Measurements from ENCODE around the gene MAGI1.

MAGI1 gene

GRCh38 chr3:65701516-65701915 lies 337.2 kb downstream of the MAGI1 start:
- no peak for DNase-seq

DNA sequence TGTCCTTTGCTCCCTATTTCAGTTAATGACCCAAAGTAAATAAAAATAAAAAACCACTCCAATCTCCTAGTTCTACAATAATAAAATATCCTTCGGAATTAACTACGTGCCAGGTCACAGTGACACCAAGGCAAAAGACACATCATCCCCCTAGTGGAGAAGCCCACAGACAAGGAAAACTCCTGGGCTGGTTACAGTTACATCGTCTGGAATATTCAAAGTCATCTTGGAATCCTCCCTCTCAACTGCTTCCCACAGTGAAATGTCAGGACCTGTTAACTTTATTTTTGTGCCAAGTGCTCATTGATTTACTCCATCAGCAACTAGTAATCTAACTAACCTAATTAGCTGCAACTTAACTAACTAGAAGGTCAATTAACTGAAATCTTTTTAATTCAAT lies 349.3 kb downstream of the MAGI1 start:
- no peak for DNase-seq

GRCh38 chr3:65687741-65688140 lies 351.0 kb downstream of the MAGI1 start:
- DNase-seq, result no peak

DNA sequence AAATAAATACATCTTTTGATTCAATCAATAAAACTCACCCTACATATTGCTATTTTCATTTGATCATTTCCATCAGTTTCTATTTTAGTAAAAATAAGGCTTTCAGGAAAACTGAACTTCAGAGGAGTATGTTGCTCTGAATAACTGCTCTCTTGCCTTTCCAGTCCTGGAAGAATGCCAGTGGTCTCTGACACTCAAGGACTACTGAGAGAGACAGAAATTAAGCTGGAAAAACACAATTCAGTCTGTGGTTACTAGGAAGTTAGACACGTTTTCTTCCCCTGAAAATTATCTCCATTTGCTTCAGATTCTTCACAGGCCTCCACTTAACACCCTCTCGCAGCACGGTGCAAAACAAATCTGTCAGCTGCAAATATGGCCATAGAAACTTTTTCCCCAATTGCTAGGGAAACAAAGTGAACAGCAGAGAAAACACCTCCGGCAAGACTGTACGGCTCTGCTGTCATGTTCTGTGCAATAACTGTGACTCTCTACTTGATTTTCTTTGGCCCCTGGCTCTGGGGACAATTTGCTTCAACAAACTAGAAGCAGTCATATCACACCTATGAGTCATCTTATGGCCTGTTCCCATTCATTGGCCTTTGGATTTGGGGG lies 353.0 kb downstream of the MAGI1 start:
- peak; percentile 57 for DNase-seq

- DNase-seq, result no peak
Observed at GRCh38 chr3:65678516-65678915, 360.2 kb downstream of the MAGI1 start.

DNA sequence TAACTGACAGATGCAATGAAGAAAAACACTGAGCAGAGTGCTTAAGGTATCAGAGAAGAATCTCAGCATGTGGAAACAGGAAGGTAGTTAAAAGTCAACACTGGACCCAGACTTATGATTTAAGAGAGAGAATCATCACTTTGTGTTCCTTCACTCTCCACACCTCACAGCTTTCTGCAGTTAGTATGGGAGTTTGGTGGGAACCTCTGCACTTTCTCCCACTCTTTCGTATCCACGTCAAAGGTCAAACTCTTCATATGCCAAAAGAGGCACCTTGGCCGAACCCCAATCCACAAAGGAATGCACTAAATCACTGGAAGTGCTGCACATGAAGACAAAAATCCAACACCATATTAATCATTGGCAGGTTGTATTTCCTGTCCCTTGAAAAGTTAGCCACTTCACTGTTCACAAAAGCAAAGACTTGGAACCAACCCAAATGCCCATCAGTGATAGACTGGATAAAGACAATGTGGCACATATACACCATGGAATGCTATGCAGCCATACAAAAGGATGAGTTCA lies 361.2 kb downstream of the MAGI1 start:
- DNase-seq, result no peak

DNA sequence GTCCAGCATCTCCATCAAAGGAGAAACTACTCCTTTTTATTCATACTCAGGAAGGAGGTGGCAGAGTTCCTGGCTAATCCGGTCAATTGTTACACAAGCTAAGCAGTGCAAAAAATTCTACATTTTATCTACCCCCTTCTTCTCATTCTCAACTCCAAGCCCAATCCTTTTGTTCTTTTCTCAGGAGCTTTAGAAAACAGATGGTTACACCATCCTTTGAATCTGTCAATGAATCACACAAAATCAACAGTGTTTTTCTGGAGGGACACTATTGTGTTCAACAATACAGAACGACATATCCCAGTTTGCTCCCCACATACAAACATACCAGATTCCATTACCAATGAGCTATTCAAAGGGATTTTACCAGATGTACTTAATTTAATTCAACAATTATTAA lies 362.1 kb downstream of the MAGI1 start:
- DNase-seq, result no peak

GRCh38 chr3:65675011-65675410 lies 363.7 kb downstream of the MAGI1 start:
- no peak for DNase-seq

GRCh38 chr3:65674226-65674625 lies 364.5 kb downstream of the MAGI1 start:
- DNase-seq, result peak; percentile 40

DNA sequence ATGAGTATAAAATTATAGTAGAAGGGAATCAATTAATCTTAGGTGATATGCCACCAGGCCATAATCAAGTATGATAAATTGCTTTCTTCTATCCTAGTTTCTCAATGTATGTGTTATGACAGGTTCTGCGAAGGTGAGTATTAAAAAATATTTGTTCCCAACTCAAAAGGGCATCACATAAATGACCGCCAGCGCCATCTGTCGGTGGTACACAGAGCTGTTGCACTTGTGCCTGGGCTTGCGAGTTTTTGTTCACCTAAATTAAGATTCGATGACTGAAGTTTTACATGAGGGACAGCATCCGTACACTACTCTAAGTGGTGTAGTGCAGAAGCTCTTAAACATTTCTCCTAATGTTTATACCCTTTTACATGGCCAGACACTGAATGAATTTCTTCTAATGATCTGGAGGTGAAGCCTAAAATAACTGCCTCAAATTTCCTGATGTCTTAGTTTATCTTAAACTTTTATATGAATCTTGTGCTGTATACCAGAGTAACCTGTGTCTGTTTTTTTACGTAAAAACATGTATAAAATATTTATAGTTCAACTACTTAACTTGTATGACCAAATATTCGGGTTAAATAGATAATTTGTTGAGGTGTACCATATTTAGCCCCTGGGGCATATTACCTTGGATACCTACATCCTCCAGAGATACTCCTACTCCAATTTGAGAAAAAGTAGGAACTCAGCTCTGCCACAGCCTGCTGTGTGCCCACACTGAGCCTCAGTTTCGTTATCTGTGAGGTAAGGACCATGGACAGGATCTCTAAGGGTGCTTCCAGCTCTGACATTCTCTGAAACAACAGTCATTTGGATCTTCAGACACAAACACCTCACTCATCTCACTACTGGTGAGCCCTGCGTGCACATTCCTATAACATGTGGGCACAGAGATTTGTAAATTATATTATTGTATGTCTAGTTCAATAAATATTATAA lies 365.6 kb downstream of the MAGI1 start:
- DNase-seq, result peak; percentile 31

- no peak for DNase-seq
Observed at GRCh38 chr3:65672061-65672460, 366.7 kb downstream of the MAGI1 start.

DNA sequence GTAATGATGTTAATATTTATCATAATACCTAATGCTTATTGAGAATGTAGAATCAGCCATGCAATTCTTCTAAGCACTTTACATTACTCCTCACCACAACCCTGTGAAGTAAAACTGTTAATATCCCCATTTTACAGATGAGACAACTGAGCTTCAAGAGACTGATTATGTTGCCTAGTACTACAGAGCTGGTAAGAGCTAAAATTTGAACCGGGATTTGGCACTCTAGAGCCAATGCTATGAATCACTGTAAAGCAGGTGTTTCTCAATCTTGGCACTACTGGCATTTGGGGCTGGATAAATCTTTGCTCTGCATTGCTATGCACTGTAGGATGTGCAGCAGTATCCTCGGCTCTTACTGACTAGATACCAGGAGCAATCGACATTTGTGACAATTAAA lies 367.7 kb downstream of the MAGI1 start:
- no peak for DNase-seq

DNA sequence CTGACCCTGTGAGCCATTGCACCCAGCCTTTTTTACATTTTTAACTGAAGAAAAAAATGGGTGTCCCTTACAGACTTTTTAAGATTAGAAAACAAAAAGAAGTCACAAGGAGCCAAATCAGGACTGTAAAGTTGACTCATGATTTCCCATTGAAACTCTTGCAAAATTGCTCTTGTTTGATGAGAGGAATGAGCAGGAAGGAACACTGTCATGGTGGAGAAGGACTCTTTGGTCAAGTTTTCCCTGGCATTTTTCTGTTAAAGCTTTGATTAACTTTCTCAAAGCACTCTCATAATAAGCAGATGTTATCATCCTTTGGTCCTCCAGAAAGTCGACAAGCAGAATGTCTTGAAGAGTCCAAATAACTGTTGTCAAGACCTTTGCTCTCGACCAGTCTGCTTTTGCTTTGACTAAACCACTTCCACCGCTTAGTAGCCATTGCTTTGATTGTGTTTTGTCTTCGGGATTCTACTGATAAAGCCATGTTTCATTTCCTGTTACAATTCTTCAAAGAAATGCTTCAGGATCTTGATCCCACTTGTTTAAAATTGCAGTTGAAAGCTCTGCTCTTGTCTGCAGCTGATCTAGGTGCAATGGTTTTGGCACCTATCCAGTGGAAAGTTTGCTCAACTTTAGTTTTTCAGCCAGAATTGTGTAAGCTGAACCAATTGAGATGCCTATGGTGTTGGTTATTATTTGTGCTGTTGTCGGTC lies 369.4 kb downstream of the MAGI1 start:
- peak; percentile 51 for DNase-seq

DNA sequence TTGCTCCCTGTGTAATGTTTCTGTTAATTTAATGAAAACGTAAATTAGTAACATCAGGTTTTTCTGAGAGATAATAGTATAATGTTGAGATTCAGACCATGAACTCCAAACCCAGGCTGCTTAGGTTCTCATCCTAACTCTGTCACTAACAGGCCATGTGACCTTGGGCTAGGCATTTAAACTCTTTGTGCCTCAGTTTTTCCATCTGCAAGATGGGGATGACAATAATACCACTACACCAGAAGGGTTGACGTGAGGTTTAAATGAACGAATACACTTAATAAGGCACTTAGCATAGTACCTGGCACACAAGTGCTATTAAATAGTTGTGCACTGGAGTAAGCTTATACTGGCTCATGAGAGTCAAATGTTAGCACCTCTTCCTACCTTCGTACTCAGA lies 370.8 kb downstream of the MAGI1 start:
- DNase-seq, result no peak

DNA sequence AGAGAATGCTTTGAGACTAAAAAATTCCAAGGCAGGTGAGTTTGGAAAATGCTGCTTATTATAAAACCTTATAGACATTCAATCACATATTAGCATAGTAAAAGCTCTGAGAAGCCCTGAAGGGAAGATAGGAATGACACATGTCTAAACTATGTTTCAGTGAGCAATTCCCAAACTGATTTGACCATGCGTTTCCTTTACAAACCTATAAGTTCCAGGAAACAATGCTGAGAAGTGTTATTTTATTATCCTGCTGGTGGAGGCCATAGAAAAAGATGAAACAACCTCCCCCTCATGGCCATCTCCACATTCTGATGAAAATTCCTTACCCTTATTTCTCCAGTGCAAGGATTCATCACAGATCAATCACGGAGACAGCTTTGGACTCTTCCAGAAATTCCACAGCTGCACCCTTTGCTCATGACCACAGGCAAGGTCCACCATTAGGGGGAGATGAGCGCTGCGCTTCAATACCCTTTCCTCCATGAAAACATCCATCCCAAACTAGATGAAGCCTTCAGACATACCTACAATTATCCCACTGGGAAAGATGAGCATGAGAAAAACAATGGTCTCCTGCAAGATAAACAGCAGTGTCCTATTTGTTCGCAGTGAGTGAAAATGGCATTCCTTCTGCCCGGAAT lies 372.1 kb downstream of the MAGI1 start:
- DNase-seq, result peak; percentile 74

- DNase-seq, result peak; percentile 12
Observed at GRCh38 chr3:65665915-65666314, 372.8 kb downstream of the MAGI1 start.

DNA sequence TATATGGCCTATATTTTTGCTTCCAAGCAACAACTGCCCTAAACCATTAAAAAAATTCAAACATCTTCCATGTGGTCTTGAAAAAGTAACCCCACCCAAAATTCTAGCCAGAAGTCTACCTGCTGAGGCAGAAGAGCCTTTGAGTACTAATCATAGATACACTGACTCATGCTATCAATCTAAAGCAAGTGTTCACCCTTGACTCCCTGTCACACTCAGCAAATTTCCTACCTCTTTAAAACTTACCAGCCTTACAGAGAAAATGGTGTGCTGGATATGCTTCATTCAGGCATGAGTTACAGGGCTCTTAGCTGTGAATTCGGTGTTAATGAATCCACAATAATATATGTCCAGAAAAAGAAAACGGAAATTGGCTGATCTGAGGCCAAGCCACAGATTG lies 373.8 kb downstream of the MAGI1 start:
- no peak for DNase-seq

DNA sequence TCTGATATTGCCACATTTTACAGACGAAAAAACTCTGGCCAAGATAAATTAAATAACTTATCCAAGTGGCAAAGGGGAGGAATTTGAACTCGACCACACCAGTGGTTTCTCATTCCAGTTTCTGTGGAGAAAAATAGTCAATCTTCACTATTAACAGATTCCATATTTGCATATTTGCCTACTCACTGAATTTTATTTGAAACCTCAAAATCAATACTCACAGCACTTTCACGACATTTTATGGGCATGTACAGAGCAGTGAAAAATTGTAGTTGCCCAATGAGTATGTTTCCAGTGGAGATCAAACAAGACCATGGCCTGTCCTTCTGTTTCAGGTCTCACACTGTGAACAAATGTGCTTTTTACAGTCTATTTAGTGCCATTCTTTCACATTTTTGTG lies 374.3 kb downstream of the MAGI1 start:
- DNase-seq, result peak; percentile 11

DNA sequence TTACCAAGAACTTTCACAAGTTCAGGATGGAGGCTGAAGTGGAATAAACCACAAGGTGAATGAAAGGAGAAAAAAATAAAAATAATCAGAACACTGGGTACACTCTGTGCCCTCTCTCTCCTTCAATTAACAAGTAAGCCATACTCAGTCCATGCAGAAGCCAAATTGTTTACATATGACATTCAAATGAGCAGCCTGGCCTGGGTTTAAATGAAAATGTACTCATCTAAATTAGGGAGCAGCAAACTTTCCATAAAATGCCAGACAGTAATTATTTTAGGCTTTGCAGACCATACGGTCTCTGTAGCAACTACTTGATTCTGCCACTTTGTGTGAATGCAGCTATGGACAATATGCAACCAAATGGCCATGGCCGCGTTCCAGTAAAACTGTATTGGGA lies 376.6 kb downstream of the MAGI1 start:
- DNase-seq, result no peak

GRCh38 chr3:65660000-65660598 lies 378.6 kb downstream of the MAGI1 start:
- DNase-seq, result no peak

GRCh38 chr3:65659396-65659795 lies 379.3 kb downstream of the MAGI1 start:
- peak; percentile 28 for DNase-seq

GRCh38 chr3:65658401-65658800 lies 380.3 kb downstream of the MAGI1 start:
- no peak for DNase-seq

GRCh38 chr3:65655061-65655460 lies 383.7 kb downstream of the MAGI1 start:
- no peak for DNase-seq
